NB4 (cell line): ENCODE data around the gene DGCR8.

Experiments used
- CTCF ChIP-seq: IDR thresholded peaks from one replicate; pipeline ENCODE4 v1.5.1; 2012; ENCODE audit warnings: low read depth, low read length
- MAX ChIP-seq: IDR thresholded peaks from 2 replicates; pipeline ENCODE4 v1.6.1; 2011; ENCODE audit warnings: low read depth, low read length
- MYC ChIP-seq: IDR thresholded peaks from 2 replicates; pipeline ENCODE4 v1.6.1; 2011; ENCODE audit warnings: low read depth, low read length
- POLR2A ChIP-seq: IDR thresholded peaks from 2 replicates; pipeline ENCODE4 v1.6.1; 2011; ENCODE audit warnings: mild to moderate bottlenecking; ENCODE audit not compliant: insufficient read length; ENCODE audit errors: extremely low read depth

- TF ChIP-seq CTCF (no peak), POLR2A (no peak), MYC (no peak), MAX (no peak)
Observed at GRCh38 chr22:20088263-20088648, 8.2 kb downstream of the DGCR8 start.
